ENCODE results near the gene TRIM9.
A peak's percentile ranks its signal among the peaks of the same experiment; 100 is the strongest.

TRIM9 gene

DNA sequence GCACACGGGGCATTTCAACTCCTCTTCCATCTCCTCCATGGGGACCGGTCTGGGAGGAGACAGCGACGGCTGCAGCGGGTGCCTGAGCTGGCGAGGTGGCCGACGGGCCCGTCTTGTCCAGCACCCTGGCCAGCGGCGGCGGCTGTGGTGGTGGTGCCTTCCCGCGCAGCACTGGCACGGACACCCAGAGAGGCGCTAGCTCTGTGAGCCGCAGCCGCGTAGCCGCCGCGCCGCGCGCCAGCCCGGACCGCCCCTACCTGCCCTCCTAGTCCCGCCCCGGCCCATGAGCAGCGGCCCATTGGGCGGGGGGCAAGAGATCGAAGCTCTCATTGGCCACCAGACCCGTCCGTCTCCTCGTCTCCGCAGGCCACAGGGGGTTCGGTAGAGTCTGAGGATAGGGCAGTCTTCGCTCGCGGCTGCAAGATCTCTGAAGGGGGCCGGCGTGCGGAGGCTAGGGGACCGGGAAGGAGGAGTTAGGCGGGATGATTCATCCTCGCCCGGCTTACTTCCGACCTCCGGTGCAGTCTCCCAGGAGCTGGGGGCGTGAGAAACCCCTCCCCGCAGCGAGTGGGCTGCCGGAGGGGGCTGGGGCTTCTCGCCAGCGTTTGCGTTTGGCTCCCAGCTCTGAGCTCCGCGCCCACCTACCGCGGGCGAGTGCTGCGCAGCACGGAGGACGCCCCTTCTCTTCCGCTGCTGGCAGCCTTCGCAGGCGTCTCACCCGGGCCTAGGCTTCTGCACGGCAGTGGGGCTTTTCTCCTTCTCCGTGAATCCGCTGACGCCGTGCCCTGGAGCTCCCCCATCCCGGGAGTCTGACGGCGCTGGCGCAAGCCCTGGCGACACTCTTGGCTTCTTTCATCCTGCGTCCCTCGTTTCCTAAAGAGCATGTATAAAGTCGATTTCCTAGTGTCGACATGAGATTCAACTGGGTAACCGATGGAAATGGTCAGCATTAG lies at the start of gene TRIM9:
Gene TRIM9 (minus strand): TSS at position 205 of the 953 bp plus-strand sequence. CDS start 166 bp downstream, at position 39.
- peak within 1 kb of the TSS; percentile 64 to 80 (median 70) for H3K4me3 ChIP-seq
- peaks cover 12 to 29% (median 22%) of the 10 kb centered on the region in 10 experiments for H3K4me1 ChIP-seq
- no peak for TF ChIP-seq Cebpa-rat (IDR thresholded peaks at IDR 0.05)
- H3K27me3 ChIP-seq, result peaks cover 17 to 28% (median 22%) of the 10 kb centered on the region in 11 experiments
- H3K9me3 ChIP-seq (replicated peaks in 1 of 11), result no peaks in the 10 kb centered on the region; a peak in 1 of 22 replicates
- peak within 1 kb of the TSS; percentile 92 to 100 (median 99) for H3K4me2 ChIP-seq
- H3K27ac ChIP-seq, result peak within 1 kb of the TSS in 9 of 11 experiments; percentile 51 to 80 (median 75); a peak in 18 of 22 replicates
- H4K20me1 ChIP-seq, result peaks cover 0 to 8% (median 0%) of the 10 kb centered on the region in 11 experiments; a peak in 1 of 22 replicates
- peak within 1 kb of the TSS; percentile 47 to 84 (median 77); a peak in 20 of 22 replicates for H3K9ac ChIP-seq
- H3K36me3 ChIP-seq, result no peaks in the 10 kb centered on the region

DNA sequence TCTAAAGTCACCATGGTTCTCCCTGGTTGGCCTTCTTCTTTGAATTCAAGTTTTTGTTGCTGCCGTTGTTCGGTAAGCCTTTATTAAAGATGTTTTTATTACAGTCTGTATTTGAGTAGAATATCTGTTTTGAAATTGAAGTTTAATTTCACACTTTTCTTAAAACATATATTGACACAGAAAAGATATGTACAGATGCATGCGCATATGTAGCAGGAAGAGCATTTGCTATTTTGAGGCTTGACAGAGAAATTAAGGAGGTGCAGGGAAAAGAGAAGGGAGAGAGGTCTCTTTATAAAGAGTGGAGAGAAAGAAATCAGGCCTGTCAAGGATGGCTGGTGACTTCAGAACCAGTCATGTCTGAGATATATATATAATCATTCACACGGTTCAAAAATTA lies 46.0 kb upstream of the TRIM9 start:
- no peak overlapping the region for H3K4me2 ChIP-seq
- no peaks in the 10 kb centered on the region for H3K36me3 ChIP-seq
- H4K20me1 ChIP-seq, result no peaks in the 10 kb centered on the region
- H3K27me3 ChIP-seq, result no peaks in the 10 kb centered on the region
- H3K4me3 ChIP-seq, result no peak overlapping the region
- no peak for TF ChIP-seq Cebpa-rat (IDR thresholded peaks at IDR 0.05)
- H3K9ac ChIP-seq, result no peak overlapping the region
- H3K9me3 ChIP-seq (replicated peaks in 1 of 11), result peaks cover 6 to 27% (median 14%) of the 10 kb centered on the region in 11 experiments; a peak in 17 of 22 replicates
- no peak overlapping the region for H3K27ac ChIP-seq
- H3K4me1 ChIP-seq, result peaks cover 4 to 10% (median 7%) of the 10 kb centered on the region in 10 experiments; a peak in 13 of 20 replicates

DNA sequence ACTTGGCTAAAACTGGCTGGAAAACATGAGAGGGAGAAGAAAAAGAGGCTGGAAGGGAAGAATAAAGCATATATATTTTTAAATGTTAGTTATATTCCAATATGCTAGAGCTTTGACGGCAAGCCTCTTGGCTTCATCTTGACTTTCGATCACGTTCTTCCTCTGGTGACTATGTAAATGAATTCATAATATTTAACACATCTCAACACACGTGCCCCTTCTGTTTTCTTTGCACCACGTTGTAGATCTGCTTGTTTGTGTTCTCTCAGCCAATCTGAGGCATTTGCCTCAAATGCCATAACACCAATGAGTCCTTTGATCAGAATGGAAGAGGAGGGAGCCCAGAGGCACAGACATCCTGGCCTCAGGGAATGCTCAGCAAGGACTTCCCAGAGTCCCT lies 45.4 kb upstream of the TRIM9 start:
- H3K9me3 ChIP-seq (replicated peaks in 1 of 11), result peaks cover 6 to 27% (median 14%) of the 10 kb centered on the region in 11 experiments; a peak in 17 of 22 replicates
- no peak overlapping the region for H3K4me3 ChIP-seq
- no peak overlapping the region for H3K4me2 ChIP-seq
- H3K27me3 ChIP-seq, result no peaks in the 10 kb centered on the region
- H3K27ac ChIP-seq, result no peak overlapping the region
- H3K4me1 ChIP-seq, result peaks cover 4 to 10% (median 7%) of the 10 kb centered on the region in 10 experiments; a peak in 13 of 20 replicates
- no peak for TF ChIP-seq Cebpa-rat (IDR thresholded peaks at IDR 0.05)
- H4K20me1 ChIP-seq, result no peaks in the 10 kb centered on the region
- H3K36me3 ChIP-seq, result no peaks in the 10 kb centered on the region
- H3K9ac ChIP-seq, result no peak overlapping the region

DNA sequence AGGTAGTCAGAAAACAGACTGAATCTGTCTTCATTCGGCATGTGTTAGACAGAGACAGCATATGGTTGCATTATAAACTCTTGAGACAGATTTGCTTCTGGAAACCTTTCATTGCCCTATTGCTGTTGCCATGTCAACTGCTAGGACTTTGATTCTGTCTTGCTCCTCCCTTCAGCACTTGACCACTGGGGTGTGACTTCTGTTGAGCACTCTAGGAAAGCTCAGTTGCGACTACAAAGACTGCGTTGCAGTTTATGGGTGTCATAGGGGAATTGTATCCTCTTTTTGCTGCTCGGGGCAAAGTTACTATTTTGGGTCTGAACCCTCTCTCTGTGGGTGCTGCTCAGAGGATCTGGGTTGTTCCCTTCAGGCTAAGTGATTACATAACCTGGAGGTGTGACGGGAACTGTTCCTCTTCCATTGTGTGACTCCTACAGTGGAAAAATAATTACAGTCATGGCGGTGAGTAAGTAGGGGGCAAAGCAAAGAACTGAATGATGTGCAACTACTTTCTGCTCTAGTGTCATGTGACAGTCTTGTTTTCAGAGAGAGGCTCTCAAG lies 44.3 kb upstream of the TRIM9 start:
- H4K20me1 ChIP-seq, result no peaks in the 10 kb centered on the region
- H3K9me3 ChIP-seq (replicated peaks in 1 of 11), result peaks cover 6 to 27% (median 14%) of the 10 kb centered on the region in 11 experiments; a peak in 17 of 22 replicates
- peaks cover 4 to 10% (median 7%) of the 10 kb centered on the region in 10 experiments; a peak in 13 of 20 replicates for H3K4me1 ChIP-seq
- H3K9ac ChIP-seq, result no peak overlapping the region
- H3K4me2 ChIP-seq, result peak overlapping the region in 9 of 11 experiments; percentile 6 to 61 (median 31); a peak in 15 of 22 replicates
- no peak overlapping the region for H3K27ac ChIP-seq
- no peaks in the 10 kb centered on the region for H3K36me3 ChIP-seq
- no peak overlapping the region for H3K4me3 ChIP-seq
- TF ChIP-seq Cebpa-rat (IDR thresholded peaks at IDR 0.05), result no peak
- no peaks in the 10 kb centered on the region for H3K27me3 ChIP-seq

DNA sequence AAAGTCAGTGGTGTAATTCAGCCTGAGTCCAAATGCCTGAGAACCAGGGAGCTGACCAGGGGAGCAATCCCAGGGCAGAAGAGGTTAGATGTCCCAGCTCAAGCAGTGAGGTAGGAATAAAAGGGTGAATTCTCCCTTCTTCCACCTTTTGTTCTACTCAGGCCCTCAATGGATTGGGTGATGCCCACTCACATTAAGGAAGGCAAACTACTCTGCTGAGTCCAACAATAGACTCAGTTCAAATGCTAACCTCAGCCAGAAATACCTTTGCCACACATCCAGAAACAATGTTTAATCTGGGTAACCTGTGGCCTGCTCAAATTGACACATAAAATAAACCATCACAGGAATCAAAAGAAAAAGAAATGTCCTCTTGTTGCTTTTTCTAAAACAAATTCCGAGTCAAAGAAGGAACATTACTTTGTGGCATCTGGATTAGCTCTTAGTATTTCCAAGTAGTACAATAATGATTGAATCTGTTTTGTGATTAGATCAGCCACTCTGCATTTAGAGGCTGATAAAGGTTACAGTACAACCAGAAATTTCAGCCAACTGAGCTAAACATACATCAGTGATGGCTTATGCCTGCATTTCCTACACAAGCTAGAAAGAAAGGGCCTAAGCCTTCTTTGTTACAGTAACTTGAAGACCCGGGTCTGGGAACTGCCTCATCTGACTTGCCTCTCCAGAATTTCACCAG lies 43.6 kb upstream of the TRIM9 start:
- Histone ChIP-seq H3K4me3 (no peak overlapping the region), H3K9ac (no peak overlapping the region), H3K4me2 (peak overlapping the region in 7 of 11 experiments; percentile 20 to 61 (median 35); a peak in 4 of 22 replicates), H3K36me3 (no peaks in the 10 kb centered on the region), H3K27me3 (no peaks in the 10 kb centered on the region), H3K4me1 (peaks cover 4 to 10% (median 7%) of the 10 kb centered on the region in 10 experiments; a peak in 13 of 20 replicates), H3K27ac (no peak overlapping the region), H3K9me3 (replicated peaks in 1 of 11) (peaks cover 6 to 32% (median 15%) of the 10 kb centered on the region in 11 experiments; a peak in 18 of 22 replicates), H4K20me1 (no peaks in the 10 kb centered on the region)
- no peak for TF ChIP-seq Cebpa-rat (IDR thresholded peaks at IDR 0.05)

DNA sequence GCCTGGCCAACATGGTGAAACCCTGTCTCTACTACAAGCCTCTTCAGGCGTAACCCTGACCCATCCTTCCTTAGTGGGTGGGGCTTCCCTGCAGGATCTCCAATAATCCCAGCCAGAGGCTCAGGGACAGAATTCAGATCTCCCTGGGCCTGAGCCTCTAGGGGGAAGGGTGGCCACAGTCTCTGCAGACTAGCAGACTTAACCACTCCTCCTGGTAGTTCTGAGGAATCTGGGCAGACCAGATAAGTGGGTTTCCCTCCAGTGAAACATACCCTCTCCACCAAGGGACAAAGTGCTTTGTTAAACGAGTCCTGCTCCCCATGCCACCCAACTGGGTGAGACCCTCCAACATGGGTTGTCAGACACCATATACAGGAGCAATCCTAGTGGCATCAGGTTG lies 36.6 kb upstream of the TRIM9 start:
- no peaks in the 10 kb centered on the region for H3K27me3 ChIP-seq
- no peak overlapping the region for H3K27ac ChIP-seq
- H3K4me3 ChIP-seq, result no peak overlapping the region
- no peaks in the 10 kb centered on the region for H3K36me3 ChIP-seq
- H4K20me1 ChIP-seq, result no peaks in the 10 kb centered on the region
- no peak overlapping the region for H3K4me2 ChIP-seq
- no peak for TF ChIP-seq Cebpa-rat (IDR thresholded peaks at IDR 0.05)
- H3K4me1 ChIP-seq, result no peaks in the 10 kb centered on the region
- no peak overlapping the region for H3K9ac ChIP-seq
- H3K9me3 ChIP-seq (replicated peaks in 1 of 11), result peaks cover 3 to 32% (median 20%) of the 10 kb centered on the region in 11 experiments; a peak in 19 of 22 replicates

DNA sequence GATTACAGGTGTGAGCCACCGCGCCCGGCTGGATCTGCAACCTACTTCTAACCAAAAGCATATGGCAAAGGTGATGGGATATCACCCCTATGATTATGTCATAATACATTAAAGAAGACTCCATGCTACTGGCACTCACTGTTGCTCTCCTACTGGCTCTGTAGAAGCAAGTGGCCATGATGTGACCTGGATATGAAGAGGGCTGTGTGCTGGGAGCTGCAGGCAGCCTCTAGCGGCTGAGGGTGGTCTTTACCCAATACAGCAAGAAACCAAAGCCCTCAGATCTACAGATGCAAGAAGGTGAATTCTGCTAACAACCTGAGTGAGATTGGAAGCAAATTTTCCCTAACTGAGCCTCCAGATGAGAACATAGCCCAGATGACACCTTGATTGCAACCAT lies 34.2 kb upstream of the TRIM9 start:
- H4K20me1 ChIP-seq, result no peaks in the 10 kb centered on the region
- peaks cover 0 to 26% (median 14%) of the 10 kb centered on the region in 11 experiments; a peak in 15 of 22 replicates for H3K9me3 ChIP-seq (replicated peaks in 1 of 11)
- H3K9ac ChIP-seq, result no peak overlapping the region
- no peak overlapping the region for H3K4me3 ChIP-seq
- H3K27ac ChIP-seq, result no peak overlapping the region
- H3K4me2 ChIP-seq, result no peak overlapping the region
- no peaks in the 10 kb centered on the region for H3K4me1 ChIP-seq
- no peaks in the 10 kb centered on the region for H3K36me3 ChIP-seq
- TF ChIP-seq Cebpa-rat (IDR thresholded peaks at IDR 0.05), result no peak
- no peaks in the 10 kb centered on the region for H3K27me3 ChIP-seq

DNA sequence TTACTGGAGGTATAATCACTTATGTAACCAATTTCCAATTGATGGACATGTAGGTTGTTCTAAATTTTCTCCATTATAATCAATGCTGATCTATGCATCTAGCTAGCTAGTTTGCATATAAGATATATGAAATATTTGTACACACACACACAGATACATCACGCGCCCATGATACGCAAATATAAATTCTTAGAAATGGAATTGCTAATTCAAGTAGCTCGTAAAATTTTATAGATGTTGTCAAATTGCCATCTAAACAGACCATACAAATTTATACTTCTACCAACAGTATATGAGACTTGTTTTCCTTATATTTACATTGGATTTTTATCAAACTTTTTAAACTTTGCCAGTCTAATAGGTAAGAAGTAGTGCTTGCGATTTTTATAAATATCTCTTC lies 29.1 kb upstream of the TRIM9 start:
- TF ChIP-seq Cebpa-rat (IDR thresholded peaks at IDR 0.05), result no peak
- Histone ChIP-seq H3K9ac (no peak overlapping the region), H3K9me3 (replicated peaks in 1 of 11) (no peaks in the 10 kb centered on the region; a peak in 1 of 22 replicates), H3K27ac (no peak overlapping the region), H4K20me1 (no peaks in the 10 kb centered on the region), H3K36me3 (no peaks in the 10 kb centered on the region), H3K4me1 (no peaks in the 10 kb centered on the region), H3K4me3 (no peak overlapping the region), H3K27me3 (no peaks in the 10 kb centered on the region), H3K4me2 (no peak overlapping the region)
